Kidney tubule cell (primary cell): ENCODE measurements around the gene TMEM250.
A peak's percentile ranks its signal among the peaks of the same experiment; 100 is the strongest.
"Not testable (repeated sequence)": the region's sequence is repeated elsewhere in the genome, so short reads cannot be mapped to it uniquely, and the experiment has no call there.

Source experiments
- DNase-seq: peaks from one replicate; pipeline ENCODE4 v3.0.0-alpha.2; 2018; ENCODE audit warnings: low spot score

Gene TMEM250

DNA sequence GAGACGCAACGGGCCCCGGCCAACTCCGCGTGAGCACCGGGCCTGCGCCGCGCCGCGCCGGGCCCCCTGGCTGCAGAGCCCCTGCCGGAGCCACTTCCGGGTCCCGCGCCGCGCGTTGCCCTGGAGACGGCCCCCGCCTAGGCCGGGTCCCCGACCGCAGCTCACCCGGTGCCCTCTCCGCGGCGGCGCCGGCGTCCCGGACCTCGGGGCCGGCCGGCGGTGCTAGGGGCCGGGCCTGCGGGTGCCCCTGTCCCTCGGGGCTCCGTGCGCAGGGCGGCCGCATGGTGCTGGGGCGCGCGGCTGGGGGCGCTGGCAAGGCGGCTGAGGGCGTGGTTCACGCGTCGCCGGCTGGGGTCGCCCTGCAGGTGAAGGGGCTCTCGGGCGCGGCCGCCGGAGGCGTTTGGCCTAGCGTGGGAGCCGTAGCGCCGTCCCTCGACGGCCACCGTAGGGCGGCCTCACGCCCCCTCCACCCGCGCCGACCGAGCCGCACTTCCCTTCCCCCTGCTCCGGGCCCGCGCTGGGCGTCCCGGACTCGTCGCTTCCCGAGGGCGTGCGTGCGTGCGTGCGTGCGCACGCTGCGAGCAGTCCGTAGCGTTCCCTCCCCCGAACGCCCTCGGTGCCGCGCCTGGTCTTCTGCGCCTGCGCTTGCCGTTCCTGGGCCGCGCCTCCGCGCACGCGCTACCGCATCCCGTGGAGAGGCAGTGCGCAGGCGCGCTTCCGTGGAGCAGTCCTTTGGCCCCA lies at the start of gene TMEM250:
Gene TMEM250, minus strand, starts transcription at position 556 of the 741 bp plus-strand sequence. CDS start 1,975 bp downstream, outside the sequence.
- DNase-seq = peak; percentile 97

DNA sequence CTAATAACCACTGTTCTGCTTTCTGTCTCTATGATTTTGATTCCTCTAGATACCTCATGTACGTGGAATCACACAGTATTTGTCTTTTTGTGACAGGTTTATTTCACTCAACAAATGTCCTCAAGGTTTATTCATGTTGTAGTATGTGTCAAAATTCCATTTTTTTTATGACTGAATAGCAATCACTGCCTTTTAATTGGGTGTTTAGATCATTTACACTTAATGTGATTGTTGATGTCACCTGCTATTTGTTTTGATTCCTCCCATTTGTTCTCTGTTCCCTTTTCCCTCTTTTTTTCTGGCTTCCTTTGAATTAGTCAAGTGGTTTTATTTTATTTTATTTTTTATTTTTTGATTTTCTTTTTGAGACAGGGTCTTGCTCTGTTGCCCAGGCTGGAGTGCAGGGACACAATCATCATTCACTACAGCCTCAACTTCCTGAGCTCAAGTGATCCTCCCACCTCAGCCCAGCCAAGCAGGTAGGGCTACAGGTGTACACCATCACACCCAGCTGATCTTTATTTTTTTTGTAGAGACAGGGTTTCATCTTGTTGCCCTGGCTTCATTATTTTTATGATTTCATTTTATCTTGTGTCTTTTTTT lies 44.7 kb upstream of the TMEM250 start:
- DNase-seq = no peak

- DNase-seq = no peak
These were observed 42.4 kb upstream of the TMEM250 start for GRCh38 chr9:136160995-136161610.

- no peak for DNase-seq
These were observed 41.7 kb upstream of the TMEM250 start for GRCh38 chr9:136160381-136160841.

DNA sequence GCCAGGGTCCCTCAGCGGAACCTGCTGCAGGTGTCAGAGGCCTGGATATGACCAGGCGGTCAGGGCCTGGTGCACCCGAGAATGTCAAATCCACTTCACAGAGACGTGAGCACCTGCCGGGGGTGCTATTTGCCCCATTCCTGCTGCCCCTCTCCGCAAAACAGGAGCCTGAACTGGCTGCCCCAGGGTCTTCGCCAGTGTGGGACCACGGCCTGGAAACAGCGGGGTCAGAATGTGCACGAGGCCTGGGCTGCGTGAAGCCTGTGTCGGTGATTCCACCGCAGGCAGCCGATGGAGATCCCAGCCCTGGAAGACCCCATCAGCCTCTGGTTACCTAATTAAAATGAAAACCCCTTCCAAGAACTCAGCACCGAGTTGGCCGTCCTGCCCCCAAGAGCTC lies 41.2 kb upstream of the TMEM250 start:
- DNase-seq = no peak

DNA sequence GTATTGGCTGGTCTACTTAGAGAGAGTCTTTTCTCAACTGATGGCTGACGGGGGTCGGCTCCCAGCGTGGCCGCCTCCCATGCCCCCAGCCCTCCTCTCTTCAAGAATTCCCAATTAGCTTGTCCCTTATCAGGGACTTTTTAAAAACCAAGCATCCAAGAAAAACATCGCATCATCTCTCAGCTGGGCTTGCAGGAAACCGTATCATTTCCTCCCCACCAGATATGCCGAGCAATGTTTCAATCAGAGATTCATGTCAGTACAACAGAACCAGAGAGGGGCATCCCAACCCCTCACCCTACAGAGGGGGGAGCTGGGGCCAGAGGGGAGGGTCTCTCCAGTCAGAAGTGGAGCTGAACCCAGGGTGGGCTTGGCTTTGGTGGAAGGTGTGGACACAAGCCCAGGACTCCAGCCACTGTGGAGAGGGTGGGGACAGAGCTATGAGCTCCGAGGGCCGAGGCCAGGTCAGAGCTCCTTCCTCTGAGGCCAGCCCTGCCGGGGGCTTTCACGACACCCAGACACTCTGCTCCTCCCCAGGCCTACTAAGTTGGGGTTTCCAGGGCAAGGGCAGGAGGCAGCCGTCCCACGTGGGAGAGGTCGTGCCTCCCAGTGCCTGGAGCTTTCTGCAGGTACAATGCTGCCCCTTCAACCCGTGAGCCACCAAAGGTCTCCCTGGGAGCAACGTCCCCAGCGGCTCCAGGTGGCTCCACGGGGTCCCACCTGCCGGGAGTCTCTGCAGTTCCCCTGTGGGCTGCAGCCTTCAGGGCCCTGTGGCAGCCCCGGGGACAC lies 39.0 kb upstream of the TMEM250 start:
- DNase-seq = no peak

DNA sequence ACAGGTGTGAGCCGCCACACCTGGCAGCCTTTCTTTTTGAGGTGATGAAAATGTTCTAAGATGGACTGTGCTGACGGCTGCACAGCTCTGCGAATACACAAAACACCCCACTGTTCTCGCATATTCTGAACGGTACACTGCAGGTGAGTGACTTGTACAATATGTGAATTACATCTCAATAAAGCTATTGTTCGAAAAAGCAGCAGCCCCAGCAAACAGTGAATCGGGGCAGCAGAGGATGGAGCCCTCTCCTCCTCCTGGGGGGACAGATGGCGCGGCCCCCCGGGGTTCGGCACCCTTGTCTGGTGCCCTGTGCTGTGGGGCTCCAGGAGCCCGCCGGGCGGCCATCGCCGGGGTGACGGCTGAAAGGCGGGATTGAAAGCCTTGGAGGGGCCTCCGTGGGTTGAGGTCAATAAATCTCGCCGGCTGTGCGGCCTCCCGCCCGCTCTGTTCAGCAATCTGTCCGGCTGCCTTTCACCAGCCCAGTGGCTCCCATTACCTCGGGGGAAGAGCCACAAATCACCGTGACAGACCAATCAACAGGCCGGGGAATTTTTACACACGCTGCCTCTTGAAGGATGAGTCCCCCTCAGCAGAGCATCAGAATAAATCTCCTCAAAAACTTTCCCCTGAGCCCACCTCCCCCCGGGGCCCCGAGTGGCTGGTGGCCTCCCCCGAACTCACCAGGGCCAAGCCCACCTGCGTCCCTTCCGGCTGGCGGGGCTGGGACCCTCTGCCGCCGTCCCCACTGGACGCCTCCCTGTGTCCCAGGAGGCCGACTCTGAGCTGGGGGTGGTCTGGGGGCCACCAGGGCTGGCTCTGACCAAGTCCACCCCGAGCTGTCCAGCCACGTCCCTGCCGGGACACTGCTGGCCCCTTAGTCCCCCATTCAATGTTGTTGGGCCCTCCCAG lies 37.8 kb upstream of the TMEM250 start:
- no peak for DNase-seq

GRCh38 chr9:136155576-136155975 lies 36.9 kb upstream of the TMEM250 start:
- DNase-seq = no peak

GRCh38 chr9:136154943-136155342 lies 36.3 kb upstream of the TMEM250 start:
- DNase-seq = no peak

DNA sequence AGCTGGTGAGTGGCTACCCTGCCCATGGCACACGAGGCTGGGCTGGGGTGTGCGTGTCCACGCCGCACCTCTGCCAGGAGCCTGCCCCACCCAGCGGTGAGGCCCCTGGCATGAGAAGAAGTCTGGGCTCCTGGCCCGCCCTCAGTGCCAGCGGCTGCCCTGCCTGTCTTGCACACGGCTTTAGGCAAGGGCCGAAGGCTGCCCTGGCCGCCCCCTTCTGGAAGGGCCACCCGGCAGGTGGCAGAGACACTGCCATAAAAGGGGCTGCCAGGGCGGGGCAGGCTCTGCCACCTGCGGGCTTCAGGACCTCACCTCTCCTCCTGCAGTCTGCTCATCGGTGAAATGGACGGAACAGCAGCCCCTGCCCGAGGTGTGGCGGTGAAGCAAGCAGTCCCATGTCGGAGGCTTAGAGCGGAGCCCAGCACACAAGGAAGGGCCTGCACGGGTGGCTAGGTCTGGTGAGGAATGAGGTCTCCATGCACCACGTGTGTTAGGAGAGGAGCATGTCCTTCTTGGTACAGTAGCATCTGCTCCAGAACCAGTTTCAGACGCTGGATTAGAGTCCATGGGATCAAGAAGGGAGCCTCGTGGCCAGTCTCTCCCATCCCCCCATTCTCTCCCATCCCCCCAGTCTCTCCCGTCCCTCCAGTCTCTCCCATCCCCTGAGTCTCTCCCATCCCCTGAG lies 34.8 kb upstream of the TMEM250 start:
- DNase-seq = no peak

DNA sequence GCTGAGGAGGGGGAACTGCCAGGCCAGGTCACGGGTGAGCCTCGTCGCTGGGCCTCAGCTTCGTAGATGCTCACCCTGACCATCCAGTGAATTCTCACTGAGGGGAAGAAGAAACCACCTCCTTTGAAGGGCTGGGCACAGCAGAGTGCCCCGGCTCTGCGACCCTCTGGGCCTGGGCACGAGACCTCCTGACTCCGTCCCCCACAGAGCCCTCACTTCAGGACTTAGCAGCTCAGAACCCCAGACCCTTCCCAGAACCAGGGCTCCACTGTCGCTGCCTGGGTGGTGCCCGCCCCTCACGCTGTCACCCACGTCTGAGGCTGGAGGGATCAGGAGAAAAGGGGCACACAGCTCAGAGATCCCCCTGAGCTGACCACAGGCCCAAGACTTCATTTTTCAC lies 34.3 kb upstream of the TMEM250 start:
- DNase-seq = no peak

GRCh38 chr9:136152543-136152866 lies 33.8 kb upstream of the TMEM250 start:
- DNase-seq = no peak

DNA sequence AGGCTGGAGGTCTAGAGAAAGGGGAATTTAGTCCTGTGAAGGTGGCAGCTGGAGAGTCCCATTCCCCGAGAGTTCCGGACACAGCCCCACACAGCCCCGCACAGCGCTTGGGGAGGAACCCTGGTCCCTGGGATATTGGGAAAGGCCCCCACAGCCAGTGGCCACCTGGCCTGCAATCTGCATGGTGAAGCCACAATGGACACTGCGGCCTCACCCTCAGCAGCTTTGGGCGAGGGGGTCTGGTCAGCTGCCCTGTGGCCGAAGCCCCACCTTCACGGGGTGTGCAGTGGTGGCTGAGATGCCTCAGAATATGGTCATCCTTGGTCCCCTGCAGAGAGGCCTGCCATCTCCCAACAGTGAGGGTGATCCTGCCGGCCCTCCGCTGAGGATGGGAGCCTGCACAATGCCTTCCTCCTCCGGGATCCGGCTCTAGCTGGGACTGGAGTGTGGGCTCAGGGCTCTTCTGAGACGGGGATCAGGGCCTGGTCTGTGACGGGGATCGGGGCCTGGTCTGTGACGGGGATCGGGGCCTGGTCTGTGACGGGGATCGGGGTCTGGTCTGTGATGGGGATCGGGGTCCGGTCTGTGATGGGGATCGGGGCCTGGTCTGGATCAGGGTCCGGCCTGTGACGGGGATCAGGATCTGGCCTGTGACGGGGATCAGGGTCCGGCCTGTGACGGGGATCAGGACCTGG lies 33.3 kb upstream of the TMEM250 start:
- DNase-seq = no peak

- DNase-seq = no peak
These were observed 32.6 kb upstream of the TMEM250 start for GRCh38 chr9:136151214-136151804.

DNA sequence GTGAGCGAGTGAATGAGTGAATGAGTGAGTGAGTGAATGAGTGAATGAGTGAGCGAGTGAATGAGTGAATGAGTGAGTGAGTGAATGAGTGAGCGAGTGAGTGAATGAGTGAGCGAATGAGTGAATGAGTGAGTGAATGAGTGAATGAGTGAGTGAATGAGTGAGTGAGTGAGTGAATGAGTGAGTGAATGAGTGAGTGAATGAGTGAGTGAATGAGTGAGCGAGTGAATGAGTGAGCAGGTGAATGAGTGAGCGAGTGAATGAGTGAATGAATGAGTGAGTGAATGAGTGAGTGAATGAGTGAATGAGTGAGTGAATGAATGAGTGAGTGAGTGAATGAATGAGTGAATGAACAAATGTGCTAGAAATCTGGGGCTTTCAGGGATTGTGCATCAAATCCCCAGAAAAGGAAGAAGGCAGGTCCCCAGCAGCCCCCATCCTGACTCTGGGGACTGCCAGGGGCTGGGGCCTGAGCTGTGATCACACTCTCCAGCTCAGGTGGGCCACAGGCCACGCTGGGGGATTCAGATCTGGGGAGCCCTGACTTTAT lies 32.1 kb upstream of the TMEM250 start:
- DNase-seq = not testable (repeated sequence)

DNA sequence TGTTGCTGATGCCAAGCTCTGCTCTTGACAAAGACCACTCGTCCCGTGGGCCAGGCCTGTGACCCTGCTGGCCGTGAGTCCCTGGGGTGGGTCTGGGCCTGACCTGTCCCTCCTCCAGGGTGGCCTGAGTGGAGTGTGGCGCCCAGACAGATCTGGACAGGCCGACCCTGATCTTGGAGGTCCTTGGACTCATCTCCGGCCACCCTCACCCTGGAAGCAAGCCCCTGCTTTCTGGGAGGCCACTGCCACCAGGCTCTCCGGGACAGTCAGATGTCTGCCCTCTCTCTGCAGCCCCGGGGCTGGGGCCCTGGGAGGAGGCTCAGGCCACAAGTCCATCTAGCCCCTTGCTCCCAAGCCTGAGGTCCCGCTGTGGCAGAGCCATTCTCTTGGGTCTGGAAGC lies 31.2 kb upstream of the TMEM250 start:
- DNase-seq = no peak

DNA sequence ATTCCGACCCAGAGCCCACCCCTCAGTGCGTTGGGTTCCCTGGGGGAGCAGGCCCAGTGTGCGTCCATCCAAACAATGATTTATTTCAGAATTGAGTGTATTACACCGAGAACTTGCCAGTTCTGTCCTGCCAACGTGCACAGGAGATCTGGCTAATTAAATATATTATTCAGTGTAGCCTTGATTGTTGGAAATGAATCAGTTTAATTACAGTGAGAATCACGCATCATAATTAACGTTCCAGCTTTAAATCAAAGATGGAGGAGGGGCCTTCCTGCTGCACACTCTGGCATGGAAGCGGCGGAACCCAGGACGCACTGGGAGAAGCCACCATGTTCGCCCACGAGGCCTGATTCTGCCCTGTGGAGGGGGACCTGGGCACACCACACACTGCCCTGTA lies 30.7 kb upstream of the TMEM250 start:
- no peak for DNase-seq

GRCh38 chr9:136148766-136149165 lies 30.1 kb upstream of the TMEM250 start:
- DNase-seq = no peak

- no peak for DNase-seq
These were observed 29.4 kb upstream of the TMEM250 start for GRCh38 chr9:136147890-136148714.
